K562 treated with DMSO at 1 percent for 4 hours (cell line): ENCODE measurements around the gene ARID3A. TPM values are rescaled to one million over a fixed set of nuclear protein-coding genes. Genes with fewer than 3 reads are reported as not detected.

Experiments used
- total RNA-seq: library from RNA; unstranded; fragments of 300-600 nt; gene quantifications from 2 replicates; pipeline ENCODE4 v1.2.3, GENCODE V29; 2022; ENCODE audit not compliant: insufficient read depth

The ARID3A gene
- 40.2 and 46.0 TPM in 2 replicates for total RNA-seq

GRCh38 chr19:925526-926322, at the start of gene ARID3A:
ARID3A (plus strand) TSS chr19:926035; CDS start chr19:929529, 3,494 bp downstream.

GRCh38 chr19:892894-893689, 32.7 kb upstream of the ARID3A start, which contains the start of the genes MED16 and RNU6-9:
MED16 (minus strand) TSS chr19:893187; CDS start chr19:891131, 2,056 bp downstream.
RNU6-9 (plus strand) TSS chr19:893484.

DNA sequence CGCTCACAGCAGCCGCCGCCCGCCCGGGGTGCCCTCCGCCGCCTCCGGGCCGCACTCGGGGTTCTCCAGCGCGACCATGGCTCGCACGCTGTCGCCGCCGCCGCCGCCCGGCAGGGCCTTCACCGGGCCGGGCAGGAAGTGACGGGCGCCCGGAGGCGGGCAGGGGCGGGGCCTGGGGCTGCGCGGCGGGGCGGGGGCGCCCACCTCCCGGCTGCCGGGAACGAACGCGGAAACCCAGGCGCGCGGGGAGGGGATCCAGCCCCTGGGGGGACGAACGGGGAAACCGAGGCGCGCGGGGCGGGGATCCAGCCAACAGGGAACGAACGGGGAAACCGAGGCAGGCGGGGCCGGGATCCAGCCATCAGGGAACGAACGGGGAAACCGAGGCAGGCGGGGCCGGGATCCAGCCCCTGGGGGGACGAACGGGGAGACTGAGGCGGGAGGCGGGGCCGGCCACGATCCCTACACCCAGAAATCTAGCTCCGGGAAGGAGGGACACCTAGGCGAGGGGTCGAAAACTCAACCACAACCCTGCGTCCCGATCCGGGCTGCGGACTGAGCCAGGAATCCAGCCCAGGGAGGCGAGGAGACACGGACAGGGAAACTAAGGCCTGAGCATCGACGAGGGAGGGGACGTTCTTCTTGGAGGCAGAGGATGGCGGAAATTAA, 12.6 kb upstream of the ARID3A start, which contains the start of gene R3HDM4:
TSS of gene R3HDM4 (minus strand) at position 140 of the 669 bp plus-strand sequence. CDS start at position 78, 62 bp downstream.

GRCh38 chr19:917323-918151, 8.3 kb upstream of the ARID3A start, which contains the start of gene KISS1R:
KISS1R (plus strand) TSS chr19:917333; CDS start chr19:917503, 170 bp downstream.

GRCh38 chr19:984165-984967, 58.5 kb downstream of the ARID3A start, which contains the start of gene WDR18:
WDR18 (plus strand) TSS chr19:984345; CDS start chr19:984354, 9 bp downstream.

GRCh38 chr19:1000095-1000494, 74.3 kb downstream of the ARID3A start, which contains the start of gene GRIN3B:
GRIN3B (plus strand) TSS chr19:1000419; CDS start chr19:1000438, 19 bp downstream.

DNA sequence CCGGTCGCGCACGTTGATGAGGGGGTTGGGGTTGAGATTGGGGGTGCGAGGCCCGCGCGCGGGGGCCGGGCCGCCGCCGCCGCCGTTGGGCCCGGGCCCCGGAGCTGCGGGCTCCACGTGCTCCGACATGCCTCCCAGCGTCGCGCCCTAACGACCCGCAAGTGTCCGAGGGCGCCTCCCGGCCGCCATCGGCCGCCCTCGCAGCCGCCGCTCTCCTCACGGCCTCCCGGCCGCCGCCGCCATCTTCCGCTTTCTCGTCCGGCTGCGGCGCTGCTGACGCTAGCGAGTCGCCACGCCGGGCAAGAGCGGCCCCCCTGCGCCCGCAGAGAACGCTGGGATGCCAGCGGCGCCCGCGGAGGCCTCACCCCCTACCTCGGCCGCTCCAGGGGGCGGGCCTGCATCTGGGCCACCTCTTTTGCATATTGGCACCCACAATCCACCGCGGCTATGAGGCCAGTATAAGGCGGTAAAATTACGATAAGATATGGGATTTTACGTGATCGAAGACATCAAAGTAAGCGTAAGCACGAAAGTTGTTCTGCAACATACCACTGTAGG, 95.1 kb downstream of the ARID3A start, which contains the start of gene TMEM259:
TSS of gene TMEM259 (minus strand) at position 256 of the 558 bp plus-strand sequence. CDS start at position 129, 127 bp downstream.

Other genes starting within 250 kb of the ARID3A start
- gene FSTL3, start 249.6 kb upstream of the ARID3A start, total RNA-seq, result 4.9 and 8.9 TPM in 2 replicates
- gene PRSS57, start 230.6 kb upstream of the ARID3A start, total RNA-seq, result 55.9 and 66.7 TPM in 2 replicates
- 12.2 and 17.7 TPM in 2 replicates for gene PALM, start 217.1 kb upstream of the ARID3A start, total RNA-seq
- not detected in 2 replicates for gene MISP, start 174.9 kb upstream of the ARID3A start, total RNA-seq
- gene PTBP1, start 128.6 kb upstream of the ARID3A start, total RNA-seq, result 358 and 442 TPM in 2 replicates
- 86.2 and 97.2 TPM in 2 replicates for gene PLPPR3, start 104.1 kb upstream of the ARID3A start, total RNA-seq
- gene AZU1, start 98.2 kb upstream of the ARID3A start, total RNA-seq, result 2.0 and 4.1 TPM in 2 replicates
- gene PRTN3, start 85.0 kb upstream of the ARID3A start, total RNA-seq, result 4.7 and 5.0 TPM in 2 replicates
- gene ELANE, start 73.7 kb upstream of the ARID3A start, total RNA-seq, result not detected in 2 replicates
- gene CFD, start 66.4 kb upstream of the ARID3A start, total RNA-seq, result 44.6 and 62.6 TPM in 2 replicates
- gene MED16, start 32.8 kb upstream of the ARID3A start, total RNA-seq, result 29.7 and 43.4 TPM in 2 replicates
- not detected in 2 replicates for gene RNU6-9, start 32.6 kb upstream of the ARID3A start, total RNA-seq
- gene R3HDM4, start 12.8 kb upstream of the ARID3A start, total RNA-seq, result 152 and 154 TPM in 2 replicates
- gene KISS1R, start 8.7 kb upstream of the ARID3A start, total RNA-seq, result 3.7 and 5.8 TPM in 2 replicates
- 69.4 and 76.6 TPM in 2 replicates for gene WDR18, start 58.3 kb downstream of the ARID3A start, total RNA-seq
- gene GRIN3B, start 74.4 kb downstream of the ARID3A start, total RNA-seq, result 0.75 and 0.97 TPM in 2 replicates
- 198 and 255 TPM in 2 replicates for gene TMEM259, start 95.1 kb downstream of the ARID3A start, total RNA-seq
- not detected in 2 replicates for gene RNU6-2, start 95.5 kb downstream of the ARID3A start, total RNA-seq
- gene CNN2, start 100.6 kb downstream of the ARID3A start, total RNA-seq, result 117 and 118 TPM in 2 replicates
- gene ABCA7, start 114.1 kb downstream of the ARID3A start, total RNA-seq, result 41.5 and 58.2 TPM in 2 replicates
- 21.6 and 27.0 TPM in 2 replicates for gene ARHGAP45, start 141.1 kb downstream of the ARID3A start, total RNA-seq
- 205 and 214 TPM in 2 replicates for gene POLR2E, start 169.3 kb downstream of the ARID3A start, total RNA-seq
- 870 and 876 TPM in 2 replicates for gene GPX4, start 178.0 kb downstream of the ARID3A start, total RNA-seq
- gene SBNO2, start 248.2 kb downstream of the ARID3A start, total RNA-seq, result 36.2 and 36.3 TPM in 2 replicates